Activated CD4-positive, alpha-beta T cell treated with anti-CD3 and anti-CD28 coated beads, Interleukin-2, amount 50 U/mL, for 48 hours (primary cell): ENCODE results near the gene SYNE4.
A peak's percentile ranks its signal among the peaks of the same experiment; 100 is the strongest.
"Not testable (repeated sequence)": the region's sequence is repeated elsewhere in the genome, so short reads cannot be mapped to it uniquely, and the experiment has no call there.

ENCODE experiments used
- DNase-seq, 2 experiments: peaks; one replicate each; pipeline ENCODE4 v3.0.0-alpha.2; 2020

Gene SYNE4, protein sequence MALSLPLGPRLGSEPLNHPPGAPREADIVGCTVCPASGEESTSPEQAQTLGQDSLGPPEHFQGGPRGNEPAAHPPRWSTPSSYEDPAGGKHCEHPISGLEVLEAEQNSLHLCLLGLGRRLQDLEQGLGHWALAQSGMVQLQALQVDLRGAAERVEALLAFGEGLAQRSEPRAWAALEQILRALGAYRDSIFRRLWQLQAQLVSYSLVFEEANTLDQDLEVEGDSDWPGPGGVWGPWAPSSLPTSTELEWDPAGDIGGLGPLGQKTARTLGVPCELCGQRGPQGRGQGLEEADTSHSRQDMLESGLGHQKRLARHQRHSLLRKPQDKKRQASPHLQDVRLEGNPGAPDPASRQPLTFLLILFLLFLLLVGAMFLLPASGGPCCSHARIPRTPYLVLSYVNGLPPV

DNA sequence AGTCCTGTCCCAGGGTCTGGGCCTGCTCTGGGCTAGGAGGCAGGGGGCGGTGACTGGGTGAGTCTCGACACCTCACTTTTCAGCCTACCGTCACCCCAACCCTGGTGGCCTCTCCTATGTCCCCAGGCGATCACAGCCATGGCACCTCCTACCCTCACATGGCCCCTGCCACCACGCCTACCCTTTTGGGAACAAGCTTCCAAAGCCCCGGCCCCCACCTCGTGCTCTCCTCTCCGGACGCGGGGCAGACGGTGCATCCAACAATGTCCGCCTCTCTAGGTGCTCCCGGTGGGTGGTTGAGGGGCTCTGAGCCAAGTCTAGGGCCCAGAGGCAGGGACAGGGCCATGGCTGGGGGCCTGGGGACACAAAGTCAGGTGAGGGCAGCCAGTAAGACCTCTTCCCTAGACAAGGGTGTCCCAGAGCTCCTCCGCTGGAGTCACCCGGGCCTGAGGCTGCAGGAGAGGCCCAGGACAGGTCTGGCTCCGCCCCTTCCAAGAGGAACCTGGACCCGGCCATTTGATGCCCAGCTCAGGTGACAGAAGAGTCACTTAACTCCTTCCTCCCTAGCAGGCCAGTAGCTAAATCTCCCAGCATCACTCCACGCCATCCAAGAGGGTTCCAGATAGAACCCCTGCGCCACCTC lies at the start of gene SYNE4:
SYNE4 (minus strand) TSS at position 478 of the 643 bp plus-strand sequence; CDS start at position 346, 132 bp downstream.
- DNase-seq, result no peak

- DNase-seq, result peak; percentile 97
Observed at GRCh38 chr19:36054733-36055686, 46.4 kb upstream of the SYNE4 start, which contains the start of gene WDR62. Gene WDR62 (plus strand): TSS chr19:36054897. CDS start chr19:36054972, 75 bp downstream.

- peak; percentile 100 for DNase-seq
Observed at GRCh38 chr19:36054119-36054732, 45.6 kb upstream of the SYNE4 start, which contains the start of gene THAP8. Gene THAP8 (minus strand): TSS chr19:36054285. CDS start chr19:36054217, 68 bp downstream.

GRCh38 chr19:36051637-36052036 lies 43.0 kb upstream of the SYNE4 start:
- DNase-seq, result no peak

DNA sequence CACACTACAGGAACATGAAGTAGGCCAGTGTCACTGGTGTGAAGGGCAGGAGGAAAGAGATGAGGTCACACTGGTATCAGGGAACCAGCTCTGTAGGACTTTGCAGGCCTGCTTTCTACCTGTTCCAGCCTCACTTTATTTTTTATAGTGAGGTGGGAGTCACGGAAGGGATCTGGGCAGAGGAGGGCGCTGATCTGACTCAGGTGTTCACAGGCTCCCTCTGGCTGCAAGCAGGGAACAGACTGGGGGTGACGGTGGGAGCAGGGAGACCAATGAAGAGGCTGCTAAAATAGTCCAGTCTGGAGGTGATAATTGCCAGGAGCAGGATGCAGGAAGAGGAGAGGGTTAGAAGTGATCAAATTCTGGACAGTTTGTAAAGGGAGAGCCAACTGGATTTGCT lies 42.6 kb upstream of the SYNE4 start:
- no peak for DNase-seq

- no peak for DNase-seq
Observed at GRCh38 chr19:36049080-36049698, 40.6 kb upstream of the SYNE4 start.

DNA sequence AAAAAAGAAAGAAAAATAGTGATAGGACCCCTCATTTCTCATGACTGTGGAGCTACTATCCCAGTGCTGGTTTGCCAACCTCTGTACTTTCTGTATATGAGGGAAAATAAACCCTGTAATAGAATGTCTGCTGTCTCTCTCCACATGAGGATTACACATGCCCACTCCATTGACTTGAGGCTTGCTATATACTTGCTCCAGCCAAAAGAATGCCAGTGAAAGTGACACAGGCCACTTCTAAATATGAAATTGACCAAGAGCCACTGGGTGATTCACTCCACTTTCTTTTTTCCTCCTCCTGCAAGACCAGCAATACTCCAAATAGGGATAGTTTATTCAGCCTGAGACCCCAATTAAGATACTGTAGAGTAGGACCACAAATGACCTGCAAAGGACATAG lies 39.2 kb upstream of the SYNE4 start:
- no peak for DNase-seq

DNA sequence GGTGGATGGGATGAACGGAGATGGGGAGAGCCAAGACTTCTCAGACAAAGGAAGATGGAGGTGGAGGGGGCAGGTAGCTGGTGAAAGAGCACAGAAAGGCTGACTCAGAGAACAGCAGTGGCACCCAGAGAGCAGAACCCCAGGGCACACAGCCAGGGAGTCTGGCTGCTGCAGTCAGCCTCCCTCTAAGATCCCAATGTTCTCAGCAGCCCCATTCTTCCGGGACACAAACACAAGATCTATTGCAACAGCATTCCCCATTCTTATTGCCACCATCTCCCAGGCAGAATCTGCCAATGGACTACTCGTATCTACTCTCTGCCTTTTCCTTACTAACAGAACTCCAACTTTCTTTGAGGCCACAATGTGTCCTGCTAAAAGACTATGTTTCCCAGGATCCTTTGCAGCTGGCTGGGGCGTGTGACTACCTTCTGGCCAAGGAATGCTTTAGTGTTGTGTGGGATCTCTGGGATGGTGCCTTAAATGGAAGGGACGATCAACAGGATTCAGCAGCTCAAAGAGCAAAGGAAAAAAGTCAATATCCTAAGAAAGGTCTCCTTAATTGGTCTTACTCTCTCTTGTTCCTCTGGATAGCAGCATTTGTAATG lies 37.9 kb upstream of the SYNE4 start:
- DNase-seq, result no peak

GRCh38 chr19:36043952-36044351 lies 35.3 kb upstream of the SYNE4 start:
- no peak for DNase-seq

GRCh38 chr19:36041831-36042230 lies 33.2 kb upstream of the SYNE4 start:
- no peak for DNase-seq

GRCh38 chr19:36041092-36041491 lies 32.5 kb upstream of the SYNE4 start:
- not testable (repeated sequence) for DNase-seq

- no peak for DNase-seq
Observed at GRCh38 chr19:36040495-36040894, 31.9 kb upstream of the SYNE4 start.

DNA sequence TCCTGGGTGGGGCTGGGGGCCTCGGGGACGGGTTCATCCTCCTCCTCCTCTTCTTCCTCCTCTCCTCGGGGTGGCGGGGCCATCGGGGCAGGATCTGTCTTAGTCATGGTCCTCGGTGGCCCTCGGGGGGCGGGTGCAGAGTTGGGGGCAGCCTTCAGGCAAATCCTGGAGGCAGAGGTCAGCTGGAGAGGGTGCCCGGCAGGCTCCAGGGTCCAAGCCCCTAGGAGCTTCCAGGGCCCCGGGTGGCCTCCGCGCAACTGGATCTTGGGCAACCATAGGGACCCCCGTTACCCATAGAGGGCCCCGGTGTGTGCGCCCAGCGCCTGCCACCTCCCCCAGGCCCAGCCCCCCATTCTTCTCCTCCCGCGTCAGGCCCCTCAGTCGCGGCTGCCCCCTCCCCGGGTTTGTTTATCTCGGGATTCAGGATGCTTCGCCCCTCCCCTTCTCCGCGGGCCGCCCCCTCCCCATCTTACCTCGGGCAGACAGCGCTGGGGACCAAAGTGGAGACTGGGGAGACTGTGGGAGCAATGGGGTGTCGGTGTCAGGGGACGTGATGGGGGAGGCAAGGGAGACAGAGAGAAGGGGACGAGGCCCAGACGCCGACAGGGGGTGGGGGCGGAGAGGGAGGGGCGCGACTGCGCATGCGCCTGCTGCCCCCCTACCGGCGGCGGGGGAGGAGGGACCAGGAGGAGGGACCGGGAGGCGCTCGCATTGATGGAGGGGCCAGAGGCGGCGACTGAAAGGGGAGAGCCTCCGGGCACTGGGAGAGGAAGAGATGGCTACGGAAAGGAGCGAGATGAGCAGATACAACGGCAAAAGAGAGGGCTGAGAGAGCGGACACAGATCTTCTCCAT lies 23.9 kb upstream of the SYNE4 start, which contains the start of gene CLIP3:
CLIP3 (minus strand) TSS at position 623 of the 854 bp plus-strand sequence; CDS start at position 107, 516 bp downstream.
- DNase-seq, result peak in 1 of 2 experiments; percentile 35

DNA sequence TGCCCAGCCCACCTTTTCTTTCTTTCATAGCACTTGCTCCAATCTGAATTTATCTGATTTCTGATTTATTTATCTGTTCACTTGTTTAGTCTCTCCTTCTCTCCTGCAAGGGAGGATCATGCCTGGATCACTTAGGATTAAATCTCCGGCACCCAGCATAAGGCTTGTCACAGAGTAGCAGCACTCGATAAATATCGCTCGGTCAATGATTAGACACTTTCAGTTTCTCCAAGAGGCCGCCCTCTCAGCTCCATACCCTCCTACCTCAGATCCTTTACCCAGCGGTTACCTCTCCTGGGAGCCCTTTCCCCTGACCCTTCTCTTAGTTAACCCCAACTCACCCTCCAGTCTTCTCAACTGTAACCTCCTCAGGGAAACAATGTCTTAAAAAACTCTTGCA lies 22.7 kb upstream of the SYNE4 start:
- no peak for DNase-seq

- no peak for DNase-seq
Observed at GRCh38 chr19:36030264-36031148, 21.9 kb upstream of the SYNE4 start.

DNA sequence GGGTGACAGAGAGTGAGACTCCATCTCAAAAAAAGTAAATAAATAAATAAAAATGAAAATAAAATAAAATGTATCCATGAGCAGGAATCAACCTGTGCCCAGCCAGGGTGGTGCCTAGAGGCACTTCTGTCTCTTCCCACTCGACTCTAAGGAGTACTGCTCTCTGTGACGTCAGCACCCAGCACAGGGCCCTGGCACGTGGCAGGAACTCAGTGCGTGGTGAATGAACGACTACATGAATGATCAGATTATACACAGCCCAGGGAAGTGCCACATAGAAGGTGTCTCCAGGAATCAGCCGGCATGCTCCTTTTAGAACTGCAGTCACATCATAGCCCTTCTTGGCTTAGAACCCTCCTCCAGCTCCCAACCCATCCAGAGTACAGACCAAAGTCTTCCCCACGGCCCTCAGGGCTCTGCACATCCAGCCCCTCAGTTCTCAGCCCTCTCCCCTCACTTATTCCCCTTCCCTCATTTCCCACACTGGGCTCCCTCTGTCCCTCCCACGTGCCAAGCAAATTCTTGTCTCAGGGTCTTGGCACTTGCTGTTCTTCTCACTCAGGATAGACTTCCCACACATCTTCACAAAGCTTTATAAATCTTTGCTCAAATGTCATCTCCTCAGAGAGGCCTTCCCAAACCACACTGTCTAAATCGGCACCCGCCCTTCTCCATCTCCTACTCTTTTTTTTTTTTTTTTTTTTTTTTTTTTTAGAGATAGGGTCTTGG lies 19.9 kb upstream of the SYNE4 start:
- DNase-seq, result no peak

- DNase-seq, result no peak
Observed at GRCh38 chr19:36027696-36028095, 19.1 kb upstream of the SYNE4 start.

GRCh38 chr19:36026091-36026876 lies 17.7 kb upstream of the SYNE4 start:
- no peak for DNase-seq
